RWPE1 (cell line): ENCODE data around the gene GART.

Experiments
- CTCF ChIA-PET: fragments of 350-600 bp; sonication (Branson Sonifier 250); formaldehyde crosslinking; extraction: SDS; loops from one replicate; lab custom pipeline; 2021; lab: Yijun Ruan, JAX
- POLR2A ChIA-PET: fragments of 400-600 bp; formaldehyde crosslinking; extraction: SDS; loops from one replicate; lab custom pipeline; 2020; ENCODE audit warnings: antibody characterized with exemption; ENCODE audit not compliant: low non-redundant PET; lab: Yijun Ruan, JAX
- DNase-seq: peaks from one replicate; pipeline ENCODE4 v3.0.0; 2012; ENCODE audit warnings: low spot score
- H3K27ac ChIP-seq: fragments of 450-650 bp; 2 replicates; pipeline ENCODE4 v1.5.1; 2017
- CTCF ChIP-seq: fragments of 450-650 bp; conservative IDR thresholded peaks from 2 replicates; pipeline ENCODE4 v1.5.1; 2017; ENCODE audit warnings: low read depth, mild to moderate bottlenecking

Gene GART

DNA sequence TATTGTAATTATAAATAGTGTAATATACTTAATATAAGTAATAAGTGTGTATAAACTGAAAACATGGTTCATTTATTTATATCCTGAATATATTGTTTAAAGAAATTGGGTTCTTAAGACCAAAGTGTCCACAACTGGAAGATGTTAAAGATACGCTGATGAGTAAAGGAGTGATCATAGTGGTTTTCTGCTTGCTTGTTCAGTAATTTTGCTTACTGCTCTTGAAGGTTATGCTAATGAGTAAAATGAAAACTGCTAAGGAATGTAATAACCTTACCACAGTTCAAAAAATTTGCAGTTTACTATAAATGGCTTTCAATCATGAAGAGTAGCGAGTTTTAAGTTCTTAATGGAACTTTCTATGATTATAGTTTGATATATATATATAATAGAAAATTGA lies 24.6 kb upstream of the GART start:
- DNase-seq: no peak
- ChIA-PET POLR2A (no interaction called here), CTCF (no interaction called here)
- TF ChIP-seq CTCF: no peak
- no peak overlapping the region for H3K27ac ChIP-seq

- no peak for DNase-seq
- no peak overlapping the region for H3K27ac ChIP-seq
- POLR2A ChIA-PET: no interaction called here
- no peak for TF ChIP-seq CTCF
- CTCF ChIA-PET: no interaction called here
These were observed 20.5 kb upstream of the GART start for GRCh38 chr21:33562389-33562788.

DNA sequence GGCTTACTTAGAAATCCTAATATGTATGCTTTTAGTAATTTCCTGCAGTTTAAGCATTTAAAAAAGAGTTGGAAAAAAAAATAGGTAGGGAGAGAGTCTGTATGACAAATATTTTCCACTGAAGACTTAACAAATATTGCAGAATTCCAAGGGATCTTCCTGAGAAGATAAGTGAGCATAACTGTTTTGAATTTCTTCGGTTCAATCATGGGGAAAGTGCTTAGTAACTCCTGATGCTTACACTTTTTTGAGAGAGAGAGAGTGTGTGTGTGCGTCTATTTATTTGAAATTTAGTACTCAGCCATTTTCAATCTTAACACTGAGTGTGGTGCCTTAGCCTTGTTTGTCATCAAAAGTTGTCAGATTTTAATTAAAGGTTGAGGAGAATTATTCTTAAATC lies 19.5 kb upstream of the GART start:
- no peak for DNase-seq
- H3K27ac ChIP-seq: no peak overlapping the region
- ChIA-PET POLR2A (no interaction called here), CTCF (interaction anchor here (0.6 to 0.7 kb wide), 2 partner anchors 17 to 1444 kb away, joined by 3 to 4 read pairs; no protein-coding TSS in a partner anchor)
- no peak for TF ChIP-seq CTCF

DNA sequence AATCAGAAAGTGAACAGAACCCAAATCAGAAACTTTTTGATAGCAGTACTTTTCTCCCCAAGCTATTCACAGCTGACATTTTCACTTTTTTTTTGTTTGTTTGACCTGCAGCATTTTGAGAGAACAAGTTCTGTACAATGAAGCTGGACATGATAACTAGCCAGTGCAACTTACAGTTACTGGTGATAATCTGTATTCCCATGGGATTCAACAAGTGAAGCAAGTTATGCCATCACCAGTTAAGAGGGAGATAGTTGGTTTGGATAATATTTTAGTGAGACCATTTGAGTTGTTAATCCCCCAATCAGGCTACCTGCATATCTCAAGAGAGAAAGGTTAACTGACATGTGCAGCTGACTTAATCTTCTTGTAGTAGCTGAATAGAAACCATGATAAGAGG lies 19.0 kb upstream of the GART start:
- TF ChIP-seq CTCF: no peak
- H3K27ac ChIP-seq: no peak overlapping the region
- CTCF ChIA-PET: interaction anchor here (0.6 to 0.7 kb wide), 2 partner anchors 17 to 1444 kb away, joined by 3 to 4 read pairs; no protein-coding TSS in a partner anchor
- DNase-seq: no peak
- POLR2A ChIA-PET: no interaction called here

DNA sequence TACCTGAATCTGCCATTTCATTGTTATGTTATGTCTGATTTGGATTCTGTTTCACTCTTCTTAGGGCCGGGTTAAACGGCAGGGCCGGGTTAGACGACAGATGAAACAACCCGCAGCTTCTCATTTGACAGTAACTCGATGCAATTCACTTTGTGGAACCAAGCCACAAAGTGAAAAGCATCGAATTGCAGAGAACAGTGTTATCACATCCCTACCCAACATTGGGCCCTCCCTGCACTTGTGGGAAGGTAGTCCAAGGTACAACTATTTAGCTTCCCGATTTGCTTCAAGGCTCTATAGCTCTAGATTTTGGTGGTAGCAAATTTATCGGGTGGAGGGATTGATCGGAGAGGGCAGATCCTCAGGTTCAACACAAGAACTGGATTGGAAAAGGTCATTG lies 17.9 kb upstream of the GART start:
- CTCF ChIA-PET: no interaction called here
- POLR2A ChIA-PET: no interaction called here
- TF ChIP-seq CTCF: no peak
- no peak for DNase-seq
- H3K27ac ChIP-seq: no peak overlapping the region

- CTCF ChIA-PET: interaction anchor here (0.7 kb wide), 1 partner anchor 10 kb away, joined by 5 read pairs; no protein-coding TSS in a partner anchor
These were observed 17.0 kb upstream of the GART start for GRCh38 chr21:33558777-33559421.

More at GRCh38 chr21:33558777-33559421, 17.0 kb upstream of the GART start:
- POLR2A ChIA-PET: no interaction called here
- no peak overlapping the region for H3K27ac ChIP-seq
- no peak for TF ChIP-seq CTCF
- DNase-seq: no peak
